Stomach (tissue), 9 donors: ENCODE measurements around the gene NCEH1. TPM values are rescaled to one million over a fixed set of nuclear protein-coding genes. Genes with fewer than 3 reads are reported as not detected.
A peak's percentile ranks its signal among the peaks of the same experiment; 100 is the strongest.
"Not testable (repeated sequence)": the region's sequence is repeated elsewhere in the genome, so short reads cannot be mapped to it uniquely, and the experiment has no call there.

Source experiments
- DNase-seq, 2 donors: peaks; one replicate each; pipeline versions ENCODE4 v3.0.0 to v3.0.0-alpha.2; 2013 to 2019
- H3K27ac ChIP-seq, 5 donors: fragments of 200-600 bp in 4 of 5; sonication (generic) in 4 of 5; one replicate each; pipeline ENCODE4 v1.5.1; 2013 to 2019; ENCODE audit warnings: mild to moderate bottlenecking in 1 of 5, moderate library complexity in 1 of 5
- H3K27me3 ChIP-seq, 3 donors: fragments of 200-600 bp; sonication (generic); one replicate each; pipeline ENCODE4 v1.5.1; 2017 to 2019; ENCODE audit warnings: mixed run types in 1 of 3
- H3K36me3 ChIP-seq, 4 donors: fragments of 200-600 bp; sonication (generic); 1 replicate in 3 of 4; 2 replicates in 1 of 4; pipeline ENCODE4 v1.5.1; 2016 to 2019
- H3K4me1 ChIP-seq, 4 donors: fragments of 200-600 bp; sonication (generic); one replicate each; pipeline ENCODE4 v1.5.1; 2016 to 2019
- H3K4me3 ChIP-seq, 4 donors: fragments of 200-600 bp; sonication (generic) in 3 of 4; one replicate each; pipeline ENCODE4 v1.5.1; 2016 to 2019; ENCODE audit warnings: mild to moderate bottlenecking in 1 of 4
- H3K9me3 ChIP-seq, 4 donors: fragments of 200-600 bp; sonication (generic); one replicate each; pipeline ENCODE4 v1.5.1; 2016 to 2019
- EP300 ChIP-seq: sonication (generic); formaldehyde crosslinking; IDR thresholded peaks from one replicate; pipeline ENCODE4 v1.6.1; 2017; ENCODE audit warnings: antibody characterized with exemption
- POLR2A ChIP-seq, 4 donors: fragments of 450-650 bp; IDR thresholded peaks; one replicate each; pipeline ENCODE4 v1.6.1; 2016; ENCODE audit warnings: antibody characterized with exemption in 4 of 4, control low read depth in 2 of 4, mild to moderate bottlenecking in 1 of 4, moderate library complexity in 1 of 4
- POLR2AphosphoS5 ChIP-seq, 3 donors: sonication (generic); formaldehyde crosslinking; IDR thresholded peaks; one replicate each; pipeline ENCODE4 v1.6.1; 2016; ENCODE audit warnings: antibody characterized with exemption in 3 of 3
- whole genome bisulfite sequencing, 5 donors: extraction: QIAGEN DNeasy Blood & Tissue Kit in 3 of 5; methylation state at CpG; one replicate each; pipeline versions ENCODE4 v1.1.5 to v1.1.7; 2013 to 2018; 5-methylcytosine and 5-hydroxymethylcytosine counted together
- intact Hi-C: fragments of 100-400 bp; cut with DNase I; formaldehyde crosslinking; loops from one replicate; pipeline ENCODE4 v1.15.1; 2023; ENCODE audit warnings: low total_unique reads
- polyA plus RNA-seq, 3 donors: library from polyadenylated mRNA; stranded (reverse); fragments of 200-250 nt; gene quantifications; one replicate each; pipeline ENCODE4 v1.2.3, GENCODE V29; 2013
- total RNA-seq, 5 donors: library from RNA; depleted of rRNA; stranded (reverse); fragments of >200 nt; gene quantifications; one replicate each; pipeline versions ENCODE4 v1.1.0 to v1.2.3, GENCODE V29; 2014 to 2016
- TF ChIP-seq, protein P1 (sequence below), 7 experiments: fragments of 450-650 bp in 4 of 7; fragments of 200-600 bp in 3 of 7; sonication (generic) in 3 of 7; IDR thresholded peaks; one replicate each; pipeline ENCODE4 v1.5.1; 2016 to 2019; ENCODE audit warnings: antibody characterized with exemption in 7 of 7, control low read depth in 2 of 7, mild to moderate bottlenecking in 1 of 7
- donor health status: healthy with polysubstance abuse.
- donor health status: Bipolar disorder and iron deficiency.
- donor health status: healthy.

The NCEH1 gene
- total and polyA plus RNA-seq, 8 donors: 1.2 to 19.9 (median 7.0) TPM

- intact Hi-C loops: loop anchor here (10.0 kb wide), 1 partner anchor 116 kb away; no protein-coding TSS in a partner anchor
- H3K9me3 ChIP-seq: no peaks in the 10 kb centered on the region
- H3K4me1 ChIP-seq: peaks cover 0 to 12% (median 1%) of the 10 kb centered on the region in 4 donors
- no peak for DNase-seq
- no peak overlapping the region for H3K27ac ChIP-seq
- 83 to 95% (median 88%) methylated on average over 3 of the region's 3 CpGs for WGBS, 5 donors
- TF ChIP-seq, protein P1, sequence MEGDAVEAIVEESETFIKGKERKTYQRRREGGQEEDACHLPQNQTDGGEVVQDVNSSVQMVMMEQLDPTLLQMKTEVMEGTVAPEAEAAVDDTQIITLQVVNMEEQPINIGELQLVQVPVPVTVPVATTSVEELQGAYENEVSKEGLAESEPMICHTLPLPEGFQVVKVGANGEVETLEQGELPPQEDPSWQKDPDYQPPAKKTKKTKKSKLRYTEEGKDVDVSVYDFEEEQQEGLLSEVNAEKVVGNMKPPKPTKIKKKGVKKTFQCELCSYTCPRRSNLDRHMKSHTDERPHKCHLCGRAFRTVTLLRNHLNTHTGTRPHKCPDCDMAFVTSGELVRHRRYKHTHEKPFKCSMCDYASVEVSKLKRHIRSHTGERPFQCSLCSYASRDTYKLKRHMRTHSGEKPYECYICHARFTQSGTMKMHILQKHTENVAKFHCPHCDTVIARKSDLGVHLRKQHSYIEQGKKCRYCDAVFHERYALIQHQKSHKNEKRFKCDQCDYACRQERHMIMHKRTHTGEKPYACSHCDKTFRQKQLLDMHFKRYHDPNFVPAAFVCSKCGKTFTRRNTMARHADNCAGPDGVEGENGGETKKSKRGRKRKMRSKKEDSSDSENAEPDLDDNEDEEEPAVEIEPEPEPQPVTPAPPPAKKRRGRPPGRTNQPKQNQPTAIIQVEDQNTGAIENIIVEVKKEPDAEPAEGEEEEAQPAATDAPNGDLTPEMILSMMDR (IDR thresholded peaks at IDR 0.05): no peak
- TF ChIP-seq POLR2A (IDR thresholded peaks at IDR 0.05) (no peak), EP300 (no peak), POLR2AphosphoS5 (IDR thresholded peaks at IDR 0.05) (no peak)
- no peak overlapping the region for H3K4me3 ChIP-seq
- no peaks in the 10 kb centered on the region for H3K27me3 ChIP-seq
- H3K36me3 ChIP-seq: no peaks in the 10 kb centered on the region
These were observed 110.2 kb downstream of the NCEH1 start for GRCh38 chr3:172600644-172601065.

DNA sequence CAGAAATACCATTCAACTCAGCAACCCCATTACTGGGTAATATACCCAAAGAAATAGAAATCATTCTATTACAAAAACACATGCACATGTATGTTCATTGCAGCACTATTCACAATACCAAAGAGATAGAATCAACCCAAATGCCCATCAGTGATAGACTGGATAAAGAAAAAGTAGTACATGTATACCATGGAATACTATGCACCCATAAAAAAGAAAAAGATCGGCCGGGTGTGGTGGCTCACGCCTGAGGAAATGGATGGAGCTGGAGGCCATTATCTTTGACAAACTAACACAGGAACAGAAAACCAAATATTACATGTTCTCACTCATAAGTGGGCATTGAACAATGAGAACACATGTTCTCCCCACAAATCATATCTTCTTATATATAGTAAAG lies 112.0 kb downstream of the NCEH1 start:
- H3K27me3 ChIP-seq: no peaks in the 10 kb centered on the region
- no peaks in the 10 kb centered on the region for H3K36me3 ChIP-seq
- peaks cover 8 to 28% (median 15%) of the 10 kb centered on the region in 4 donors for H3K4me1 ChIP-seq
- TF ChIP-seq POLR2A (IDR thresholded peaks at IDR 0.05) (no peak), EP300 (no peak), POLR2AphosphoS5 (IDR thresholded peaks at IDR 0.05) (no peak)
- TF ChIP-seq, protein P1 (IDR thresholded peaks at IDR 0.05): no peak
- DNase-seq: no peak
- H3K9me3 ChIP-seq: no peaks in the 10 kb centered on the region
- WGBS, 5 donors: 87 to 99% (median 96%) methylated on average over 3 of the region's 3 CpGs
- intact Hi-C loops: no loop called here
- H3K4me3 ChIP-seq: no peak overlapping the region
- no peak overlapping the region for H3K27ac ChIP-seq

DNA sequence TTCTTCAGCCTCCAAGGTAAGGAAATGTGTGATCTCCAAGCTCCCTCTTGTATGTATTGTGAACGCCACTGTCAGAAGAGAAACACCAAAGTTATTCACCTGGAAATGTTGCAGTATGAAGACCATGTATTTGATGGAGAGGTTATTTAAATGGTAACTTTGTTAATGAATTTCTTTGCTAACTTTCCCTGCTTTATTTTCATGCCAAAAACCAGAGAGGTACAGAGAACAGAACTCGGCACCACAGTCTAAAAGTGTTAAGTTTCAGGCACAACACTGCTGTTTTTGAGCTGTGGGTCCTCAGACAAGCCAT lies 114.5 kb downstream of the NCEH1 start:
- H3K27ac ChIP-seq: peak overlapping the region in 3 of 5 donors; percentile 87 to 90 (median 89)
- no peaks in the 10 kb centered on the region for H3K9me3 ChIP-seq
- H3K36me3 ChIP-seq: no peaks in the 10 kb centered on the region
- TF ChIP-seq, protein P1 (IDR thresholded peaks at IDR 0.05): no peak
- TF ChIP-seq POLR2A (IDR thresholded peaks at IDR 0.05) (no peak), POLR2AphosphoS5 (IDR thresholded peaks at IDR 0.05) (no peak), EP300 (no peak)
- H3K4me1 ChIP-seq: peaks cover 25 to 52% (median 32%) of the 10 kb centered on the region in 4 donors
- 29 to 51% (median 35%) methylated on average over 2 of the region's 2 CpGs for WGBS, 5 donors
- H3K27me3 ChIP-seq: no peaks in the 10 kb centered on the region
- intact Hi-C loops: no loop called here
- H3K4me3 ChIP-seq: no peak overlapping the region
- DNase-seq: no peak

GRCh38 chr3:172595664-172596393 lies 115.0 kb downstream of the NCEH1 start:
- intact Hi-C loops: no loop called here
- Histone ChIP-seq H3K9me3 (no peaks in the 10 kb centered on the region), H3K4me3 (peak overlapping the region; percentile 28 to 38 (median 30))

GRCh38 chr3:172594900-172595663 lies 115.8 kb downstream of the NCEH1 start:
- H3K9me3 ChIP-seq, H3K36me3 ChIP-seq, DNase-seq, intact Hi-C loops, H3K27me3 ChIP-seq: not testable (repeated sequence)
- Histone ChIP-seq H3K4me1 (peaks cover 25 to 54% (median 34%) of the 10 kb centered on the region in 4 donors), H3K4me3 (peak overlapping the region in 3 of 4 donors; percentile 13 to 38 (median 28)), H3K27ac (peak overlapping the region; percentile 87 to 94 (median 89))
- WGBS, 5 donors: 31 to 60% (median 39%) methylated on average over 11 of the region's 11 CpGs

More at GRCh38 chr3:172595664-172596393, 115.0 kb downstream of the NCEH1 start:
- peaks cover 25 to 54% (median 32%) of the 10 kb centered on the region in 4 donors for H3K4me1 ChIP-seq
- peak overlapping the region in 4 of 5 donors; percentile 87 to 90 (median 89) for H3K27ac ChIP-seq
- H3K36me3 ChIP-seq: no peaks in the 10 kb centered on the region
- TF ChIP-seq POLR2A (IDR thresholded peaks at IDR 0.05) (no peak), POLR2AphosphoS5 (IDR thresholded peaks at IDR 0.05) (peak in 1 of 3 donors; percentile 22), EP300 (no peak)
- TF ChIP-seq, protein P1 (IDR thresholded peaks at IDR 0.05): peak in 5 of 7 experiments; percentile 60 to 85 (median 79)
- H3K27me3 ChIP-seq: no peaks in the 10 kb centered on the region
- peak; percentile 38 to 77 for DNase-seq
- 2 to 17% (median 6%) methylated on average over 7 of the region's 7 CpGs for WGBS, 5 donors
